Activated naive CD4-positive, alpha-beta T cell treated with anti-CD3 and anti-CD28 coated beads for 36 hours (primary cell): ENCODE measurements around the gene ITGA7. TPM values are rescaled to one million over a fixed set of nuclear protein-coding genes. Genes with fewer than 3 reads are reported as not detected.
A peak's percentile ranks its signal among the peaks of the same experiment; 100 is the strongest.

ENCODE experiments used
- CTCF ChIA-PET: fragments of 350-600 bp; sonication (Branson Sonifier 250); formaldehyde crosslinking; loops from one replicate; lab custom pipeline; 2021; ENCODE audit warnings: antibody characterized with exemption; lab: Charles Lee
- DNase-seq: peaks from one replicate; pipeline ENCODE4 v3.0.0-alpha.2; 2020
- H3K27ac Mint-ChIP-seq: one replicate; pipeline ENCODE4 v1.8.0; 2021; ENCODE audit warnings: mild to moderate bottlenecking, mixed read lengths
- H3K27me3 Mint-ChIP-seq: one replicate; pipeline ENCODE4 v1.8.0; 2021; ENCODE audit warnings: low read depth, mixed read lengths
- H3K36me3 Mint-ChIP-seq: one replicate; pipeline ENCODE4 v1.8.0; 2021; ENCODE audit warnings: low read depth, mixed read lengths
- H3K4me1 Mint-ChIP-seq: one replicate; pipeline ENCODE4 v1.8.0; 2021; ENCODE audit warnings: low read depth, mixed read lengths
- H3K4me3 Mint-ChIP-seq: one replicate; pipeline ENCODE4 v1.8.0; 2021; ENCODE audit warnings: mild to moderate bottlenecking, moderate library complexity, mixed read lengths
- H3K9me3 Mint-ChIP-seq: one replicate; pipeline ENCODE4 v1.8.0; 2021; ENCODE audit warnings: mixed read lengths
- intact Hi-C: fragments of 100-400 bp; cut with micrococcal nuclease; formaldehyde crosslinking; loops from one replicate; pipeline ENCODE4 v1.15.1; 2023
- total RNA-seq, 2 experiments: library from RNA; stranded (reverse); gene quantifications; one replicate each; pipeline ENCODE4 v1.2.3, GENCODE V29; 2021

The ITGA7 gene
- total RNA-seq, 2 experiments from 2014 or later: 3.9 to 4.8 TPM

GRCh38 chr12:55715169-55715764 is 7.6 kb upstream of the ITGA7 start:
- peaks cover 3% of the 10 kb centered on the region for H3K27me3 Mint-ChIP-seq
- CTCF ChIA-PET: interaction anchor here (0.6 to 3.5 kb wide), 6 partner anchors 10 to 114 kb away, joined by 3 to 32 read pairs (median 4); no protein-coding TSS in a partner anchor
- H3K4me3 Mint-ChIP-seq: peak overlapping the region; percentile 92
- DNase-seq: no peak
- peaks cover 3% of the 10 kb centered on the region for H3K36me3 Mint-ChIP-seq
- no peaks in the 10 kb centered on the region for H3K9me3 Mint-ChIP-seq
- H3K27ac Mint-ChIP-seq: peak overlapping the region; percentile 91
- peaks cover 28% of the 10 kb centered on the region for H3K4me1 Mint-ChIP-seq
- intact Hi-C loops: loop anchor here (5.0 kb wide), 1 partner anchor 728 kb away; no protein-coding TSS in a partner anchor

DNA sequence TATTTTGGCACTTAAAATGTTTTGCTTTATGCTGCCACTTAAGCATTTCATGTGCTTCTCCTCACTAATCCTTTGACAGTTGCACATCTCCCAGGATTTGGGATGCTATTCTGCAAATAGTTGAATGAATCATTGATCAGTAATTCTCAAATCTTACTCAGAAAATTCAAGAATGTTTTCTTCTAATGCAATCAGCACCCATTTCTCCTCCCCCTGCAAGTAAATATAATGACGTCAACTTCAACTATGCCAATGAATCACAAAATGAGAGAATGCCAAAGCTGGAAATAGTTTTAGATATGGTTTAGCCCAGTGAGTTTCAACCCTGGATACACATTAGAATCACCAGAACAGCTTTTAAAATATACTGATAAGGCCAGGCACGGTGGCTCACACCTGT is 6.0 kb upstream of the ITGA7 start:
- Mint-ChIP-seq H3K27ac (no peak overlapping the region), H3K4me3 (no peak overlapping the region), H3K36me3 (peaks cover 3% of the 10 kb centered on the region), H3K27me3 (peaks cover 9% of the 10 kb centered on the region), H3K4me1 (peaks cover 32% of the 10 kb centered on the region), H3K9me3 (no peaks in the 10 kb centered on the region)
- DNase-seq: no peak
- intact Hi-C loops: no loop called here
- CTCF ChIA-PET: no interaction called here

- Mint-ChIP-seq H3K4me1 (peaks cover 28% of the 10 kb centered on the region), H3K4me3 (no peak overlapping the region), H3K27me3 (peaks cover 16% of the 10 kb centered on the region), H3K9me3 (no peaks in the 10 kb centered on the region), H3K36me3 (peaks cover 3% of the 10 kb centered on the region), H3K27ac (no peak overlapping the region)
- CTCF ChIA-PET: interaction anchor here (1.0 to 1.3 kb wide), 2 partner anchors 17 to 25 kb away, joined by 3 to 5 read pairs; no protein-coding TSS in a partner anchor
- no peak for DNase-seq
- intact Hi-C loops: no loop called here
Observed at GRCh38 chr12:55712700-55713415, 5.2 kb upstream of the ITGA7 start.

DNA sequence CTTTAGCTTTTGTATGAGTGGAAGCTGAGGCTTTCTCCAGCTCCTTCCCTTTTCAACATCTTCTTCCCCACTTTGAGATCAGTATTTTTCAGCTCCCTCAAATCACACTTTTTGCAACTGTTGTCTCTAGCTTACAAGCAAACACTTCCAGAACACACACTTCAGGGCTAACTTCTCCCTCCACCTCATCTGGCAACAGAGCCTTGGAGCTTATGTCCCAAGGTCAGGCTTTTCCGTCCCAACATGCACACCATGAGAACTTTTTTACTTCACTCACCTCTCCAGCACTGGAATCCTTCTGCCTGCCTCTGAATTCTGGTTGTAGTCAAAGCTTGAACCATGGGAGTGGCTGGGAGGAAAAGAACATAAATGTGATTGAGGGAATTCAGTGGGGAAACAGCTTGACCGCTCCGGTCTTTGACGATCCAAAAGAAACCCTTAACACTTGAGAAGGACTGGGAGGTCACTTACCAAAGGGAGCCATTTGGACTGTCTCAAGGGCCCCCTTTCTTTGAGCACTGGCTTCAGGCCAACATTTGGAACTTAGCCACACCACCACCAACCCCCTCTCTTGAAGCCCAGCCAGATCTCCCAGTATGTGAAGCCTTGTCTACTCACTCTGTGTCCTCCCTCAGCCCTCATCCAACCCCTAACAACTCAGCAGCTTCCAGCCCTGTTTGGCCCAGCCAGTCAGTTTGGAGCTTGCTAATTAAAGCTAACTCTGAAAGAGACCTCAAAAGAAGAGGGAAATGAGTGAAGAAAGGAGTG is 4.3 kb upstream of the ITGA7 start:
- H3K27me3 Mint-ChIP-seq: peaks cover 20% of the 10 kb centered on the region
- H3K36me3 Mint-ChIP-seq: peaks cover 3% of the 10 kb centered on the region
- H3K9me3 Mint-ChIP-seq: no peaks in the 10 kb centered on the region
- peaks cover 24% of the 10 kb centered on the region for H3K4me1 Mint-ChIP-seq
- CTCF ChIA-PET: interaction anchor here (0.8 to 1.3 kb wide), 2 partner anchors 25 to 26 kb away, joined by 3 to 5 read pairs; no protein-coding TSS in a partner anchor
- intact Hi-C loops: no loop called here
- H3K4me3 Mint-ChIP-seq: no peak overlapping the region
- DNase-seq: no peak
- H3K27ac Mint-ChIP-seq: no peak overlapping the region

- Mint-ChIP-seq H3K36me3 (no peaks in the 10 kb centered on the region), H3K4me3 (peak overlapping the region; percentile 80), H3K4me1 (peaks cover 14% of the 10 kb centered on the region), H3K9me3 (no peaks in the 10 kb centered on the region), H3K27ac (no peak overlapping the region), H3K27me3 (peaks cover 25% of the 10 kb centered on the region)
- intact Hi-C loops: no loop called here
- CTCF ChIA-PET: no interaction called here
- no peak for DNase-seq
Observed at GRCh38 chr12:55708695-55709233, 1.1 kb upstream of the ITGA7 start.

DNA sequence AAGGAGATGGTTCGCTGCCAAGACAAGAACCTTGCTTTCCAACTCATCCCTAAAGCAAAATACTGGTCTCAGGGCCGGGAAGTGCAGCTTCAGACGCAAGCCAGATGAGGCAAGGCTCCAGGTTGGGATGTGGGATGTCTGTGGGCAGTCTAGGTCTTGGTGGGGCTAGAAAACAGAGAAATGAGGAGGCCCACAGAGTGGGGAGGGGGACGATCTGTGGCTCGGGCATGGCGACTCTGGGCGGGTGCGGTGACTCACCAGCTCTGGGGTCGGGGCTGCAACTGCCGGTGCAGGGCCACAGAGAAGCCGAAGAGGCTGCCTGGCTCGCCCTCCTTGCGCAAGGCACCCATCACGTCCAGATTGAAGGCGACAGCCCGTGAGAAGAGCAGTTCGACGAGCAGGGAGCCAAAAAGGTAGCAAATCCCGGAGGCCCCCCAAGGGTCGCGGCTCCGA is 459 bp downstream of the ITGA7 start:
- DNase-seq: no peak
- Mint-ChIP-seq H3K27ac (no peak overlapping the region), H3K4me1 (peaks cover 14% of the 10 kb centered on the region), H3K9me3 (no peaks in the 10 kb centered on the region), H3K27me3 (peaks cover 25% of the 10 kb centered on the region), H3K36me3 (no peaks in the 10 kb centered on the region), H3K4me3 (peak overlapping the region; percentile 80)
- CTCF ChIA-PET: interaction anchor here (3.3 kb wide), 1 partner anchor 30 kb away, joined by 10 read pairs; no protein-coding TSS in a partner anchor
- intact Hi-C loops: no loop called here

DNA sequence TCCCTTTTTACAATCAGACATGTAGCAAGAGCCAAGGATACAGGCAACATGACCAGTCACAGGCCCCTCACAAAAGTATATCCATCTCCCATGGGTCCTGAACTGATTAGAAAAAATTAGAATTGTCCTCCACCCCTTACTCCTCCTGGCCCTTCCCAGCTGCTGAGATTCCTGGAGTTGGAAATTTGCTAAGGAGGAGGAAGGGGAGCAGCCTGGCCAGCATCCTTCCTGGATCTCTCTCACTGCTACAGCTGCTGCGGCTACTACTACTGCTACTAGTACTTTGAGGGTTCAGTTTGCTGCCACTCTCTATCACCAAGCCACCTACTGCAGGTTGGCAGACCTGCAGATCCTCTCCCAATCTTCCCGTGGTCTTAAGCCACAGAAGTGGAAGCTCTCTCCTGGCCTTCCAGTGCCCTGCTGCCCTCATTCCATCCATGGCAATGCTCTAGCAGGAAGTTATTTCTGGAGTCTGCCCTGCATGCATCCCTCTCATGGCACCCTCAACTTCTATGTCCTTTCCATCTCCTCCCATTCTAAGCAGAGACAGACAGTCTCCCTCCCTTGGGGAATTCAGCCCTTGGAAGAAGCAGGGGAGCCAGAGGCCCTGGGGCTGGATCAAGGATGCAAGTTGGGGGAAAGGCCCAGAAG is 1.0 kb downstream of the ITGA7 start:
- Mint-ChIP-seq H3K36me3 (no peaks in the 10 kb centered on the region), H3K27me3 (peaks cover 22% of the 10 kb centered on the region), H3K4me1 (peaks cover 14% of the 10 kb centered on the region), H3K4me3 (peak overlapping the region; percentile 80), H3K27ac (no peak overlapping the region), H3K9me3 (no peaks in the 10 kb centered on the region)
- DNase-seq: no peak
- intact Hi-C loops: no loop called here
- CTCF ChIA-PET: interaction anchor here (1.2 to 3.3 kb wide), 4 partner anchors 31 to 96 kb away, joined by 3 to 11 read pairs (median 6); no protein-coding TSS in a partner anchor

GRCh38 chr12:55705782-55706402 is 1.8 kb downstream of the ITGA7 start:
- H3K27ac Mint-ChIP-seq: no peak overlapping the region
- H3K27me3 Mint-ChIP-seq: peaks cover 21% of the 10 kb centered on the region
- peaks cover 14% of the 10 kb centered on the region for H3K4me1 Mint-ChIP-seq
- CTCF ChIA-PET: interaction anchor here (0.6 to 3.3 kb wide), 7 partner anchors 10 to 982 kb away, joined by 3 to 11 read pairs (median 3); partner anchors contain the start of gene BLOC1S1
- DNase-seq: no peak
- intact Hi-C loops: no loop called here
- no peaks in the 10 kb centered on the region for H3K36me3 Mint-ChIP-seq
- no peak overlapping the region for H3K4me3 Mint-ChIP-seq
- no peaks in the 10 kb centered on the region for H3K9me3 Mint-ChIP-seq

DNA sequence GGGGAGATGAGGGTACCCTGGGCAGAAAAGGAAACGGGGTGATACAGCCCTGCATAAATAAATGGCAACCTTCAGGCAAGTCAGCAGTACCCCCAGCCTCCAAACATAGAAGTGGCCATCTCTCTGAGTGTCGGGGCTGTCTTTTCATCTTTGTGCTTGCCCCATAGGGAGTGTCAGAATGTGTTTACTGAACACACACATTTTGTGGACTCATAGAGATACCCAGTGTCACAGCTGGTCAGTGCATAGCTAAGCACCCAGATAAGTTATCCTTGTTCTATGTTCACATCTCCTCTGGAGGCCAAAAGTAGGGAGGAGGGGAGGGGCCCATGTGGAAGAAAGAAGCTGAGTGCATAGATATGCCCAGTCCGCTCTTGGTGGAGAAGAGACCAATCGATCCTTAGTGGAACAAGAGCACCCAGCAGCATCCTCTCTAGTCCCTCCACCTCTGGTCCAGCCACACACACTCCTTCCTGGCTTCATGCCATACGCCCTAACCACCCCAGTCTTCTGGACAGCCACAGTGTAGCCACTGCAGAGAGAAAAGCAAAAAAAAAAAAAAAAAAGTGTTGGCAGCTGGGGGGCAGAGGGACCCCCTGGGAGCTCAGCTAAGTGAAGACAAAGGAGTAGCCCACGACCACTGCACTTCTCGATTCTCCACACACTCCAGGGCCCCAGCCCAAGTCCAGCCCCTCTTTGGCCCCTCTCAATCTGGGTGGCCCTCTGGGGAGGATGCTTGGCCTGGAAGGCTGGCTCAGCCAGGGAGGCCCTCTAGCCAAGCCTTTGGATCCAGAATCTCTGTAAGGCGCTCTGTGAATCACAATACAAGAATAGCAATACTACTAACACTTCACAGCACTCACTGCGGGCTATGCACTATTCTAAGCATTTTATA is 2.6 kb downstream of the ITGA7 start:
- H3K4me3 Mint-ChIP-seq: no peak overlapping the region
- H3K36me3 Mint-ChIP-seq: no peaks in the 10 kb centered on the region
- H3K9me3 Mint-ChIP-seq: no peaks in the 10 kb centered on the region
- DNase-seq: no peak
- CTCF ChIA-PET: interaction anchor here (0.5 to 3.3 kb wide), 7 partner anchors 11 to 981 kb away, joined by 3 to 11 read pairs (median 3); partner anchors contain the start of gene BLOC1S1
- no peak overlapping the region for H3K27ac Mint-ChIP-seq
- H3K27me3 Mint-ChIP-seq: peaks cover 21% of the 10 kb centered on the region
- H3K4me1 Mint-ChIP-seq: peaks cover 14% of the 10 kb centered on the region
- intact Hi-C loops: no loop called here

DNA sequence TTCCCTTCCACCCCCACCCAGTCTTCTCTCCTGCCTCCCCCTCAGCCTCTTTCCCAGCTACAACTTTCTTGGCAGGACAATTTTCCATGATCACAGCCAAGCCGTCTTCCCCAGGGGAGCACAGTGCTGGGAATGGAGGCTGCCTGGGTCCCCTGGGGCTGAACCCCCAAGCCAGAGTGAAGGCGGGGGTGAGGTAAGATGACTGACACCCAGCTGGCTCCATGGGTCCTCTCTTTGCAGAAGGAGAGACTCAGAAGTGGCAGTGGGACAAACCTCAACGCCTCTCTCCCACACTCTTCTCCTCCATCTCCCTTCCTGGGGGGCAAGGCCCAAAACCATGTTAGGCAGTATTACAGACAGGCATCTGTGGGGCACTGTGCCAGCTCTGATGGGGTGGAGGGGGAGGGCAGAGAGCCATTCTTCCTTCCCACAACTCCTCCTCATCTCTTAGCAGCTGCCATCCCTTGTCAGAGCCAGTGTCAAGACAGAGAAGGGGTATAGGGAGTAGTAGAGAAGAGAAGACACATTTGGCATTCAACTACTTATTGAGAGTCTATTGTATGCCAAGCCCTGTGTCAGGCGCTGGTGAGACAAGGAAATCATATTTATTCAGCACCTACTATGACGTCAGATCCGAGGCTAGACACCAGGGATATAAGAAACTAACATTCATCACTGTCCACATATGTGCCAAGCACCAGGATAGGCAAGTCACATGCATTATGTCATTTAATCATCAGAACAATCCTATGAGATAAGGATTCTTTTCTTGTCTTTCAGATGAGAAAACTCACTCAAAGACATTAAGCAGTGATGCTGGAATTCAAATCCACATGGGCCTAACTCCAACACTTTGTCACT is 3.6 kb downstream of the ITGA7 start:
- peaks cover 19% of the 10 kb centered on the region for H3K27me3 Mint-ChIP-seq
- no peak overlapping the region for H3K27ac Mint-ChIP-seq
- H3K4me3 Mint-ChIP-seq: no peak overlapping the region
- no peak for DNase-seq
- CTCF ChIA-PET: no interaction called here
- H3K9me3 Mint-ChIP-seq: no peaks in the 10 kb centered on the region
- peaks cover 14% of the 10 kb centered on the region for H3K4me1 Mint-ChIP-seq
- intact Hi-C loops: no loop called here
- H3K36me3 Mint-ChIP-seq: no peaks in the 10 kb centered on the region
